ENCODE measurements around the gene PRDX5. TPM values are rescaled to one million over a fixed set of nuclear protein-coding genes. Genes with fewer than 3 reads are reported as not detected.

The PRDX5 gene
- total RNA-seq, 1 experiment from 2014 or later = 381 TPM

DNA sequence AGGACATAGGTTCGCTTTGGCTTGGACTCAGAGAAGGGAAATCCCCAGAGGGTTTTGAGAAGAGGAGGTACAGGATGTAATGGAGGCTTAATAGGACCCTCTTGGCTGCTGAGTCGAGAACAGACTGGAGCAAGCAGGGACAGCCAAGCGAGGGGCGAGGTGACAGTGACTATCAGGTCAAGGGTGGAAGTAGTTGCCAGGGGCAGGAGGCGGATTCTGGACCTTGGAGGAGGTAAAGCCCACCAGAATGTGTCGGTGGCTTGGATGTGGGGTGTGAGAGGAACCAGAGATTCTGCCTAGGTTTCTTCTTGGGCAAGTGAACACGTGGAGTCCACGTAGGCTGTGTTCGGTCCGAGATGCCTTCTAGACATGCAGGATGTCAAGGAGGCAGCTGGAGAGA lies 5.0 kb upstream of the PRDX5 start:
- Histone ChIP-seq H3K4me3 (no peak overlapping the region), H3F3A (ENCODE audit: insufficient read depth, low read depth) (peaks cover 51% of the 10 kb centered on the region), H2AFZ (no peak overlapping the region), H3K9me3 (ENCODE audit: insufficient read depth, low read depth) (no peaks in the 10 kb centered on the region), H3K36me3 (ENCODE audit: low read depth) (peaks cover 8% of the 10 kb centered on the region; the same call in 1 of the 2 replicates), H3K27ac (no peak overlapping the region), H3K4me1 (replicated peaks; ENCODE audit: insufficient read depth) (peaks cover 14% of the 10 kb centered on the region), H3K4me2 (no peak overlapping the region), H3K9me2 (ENCODE audit: insufficient read depth) (no peaks in the 10 kb centered on the region), H4K20me1 (ENCODE audit: insufficient read depth) (peaks cover 8% of the 10 kb centered on the region), H3K79me2 (ENCODE audit: low read depth) (peaks cover 57% of the 10 kb centered on the region), H3K27me3 (ENCODE audit: insufficient read depth, low read depth) (no peaks in the 10 kb centered on the region)
- ChIA-PET POLR2A (ENCODE audit: unreplicated experiment) (interaction anchor here (0.6 kb wide), 2 partner anchors 98 to 655 kb away, joined by 3 to 4 read pairs; no protein-coding TSS in a partner anchor), CTCF (interaction anchor here (0.6 kb wide), 1 partner anchor 68 kb away, joined by 7 read pairs; no protein-coding TSS in a partner anchor)
- intact Hi-C loops (cut with micrococcal nuclease; ENCODE audit: unreplicated experiment) = no loop called here
- no peak for DNase-seq
- TF ChIP-seq, protein P1, sequence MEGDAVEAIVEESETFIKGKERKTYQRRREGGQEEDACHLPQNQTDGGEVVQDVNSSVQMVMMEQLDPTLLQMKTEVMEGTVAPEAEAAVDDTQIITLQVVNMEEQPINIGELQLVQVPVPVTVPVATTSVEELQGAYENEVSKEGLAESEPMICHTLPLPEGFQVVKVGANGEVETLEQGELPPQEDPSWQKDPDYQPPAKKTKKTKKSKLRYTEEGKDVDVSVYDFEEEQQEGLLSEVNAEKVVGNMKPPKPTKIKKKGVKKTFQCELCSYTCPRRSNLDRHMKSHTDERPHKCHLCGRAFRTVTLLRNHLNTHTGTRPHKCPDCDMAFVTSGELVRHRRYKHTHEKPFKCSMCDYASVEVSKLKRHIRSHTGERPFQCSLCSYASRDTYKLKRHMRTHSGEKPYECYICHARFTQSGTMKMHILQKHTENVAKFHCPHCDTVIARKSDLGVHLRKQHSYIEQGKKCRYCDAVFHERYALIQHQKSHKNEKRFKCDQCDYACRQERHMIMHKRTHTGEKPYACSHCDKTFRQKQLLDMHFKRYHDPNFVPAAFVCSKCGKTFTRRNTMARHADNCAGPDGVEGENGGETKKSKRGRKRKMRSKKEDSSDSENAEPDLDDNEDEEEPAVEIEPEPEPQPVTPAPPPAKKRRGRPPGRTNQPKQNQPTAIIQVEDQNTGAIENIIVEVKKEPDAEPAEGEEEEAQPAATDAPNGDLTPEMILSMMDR (conservative IDR thresholded peaks at IDR 0.05) = no peak
- no peak for TF ChIP-seq EZH2 (IDR thresholded peaks at IDR 0.05; ENCODE audit: low read depth)
- no TSS peak for BruUV-seq (replicated peaks)

DNA sequence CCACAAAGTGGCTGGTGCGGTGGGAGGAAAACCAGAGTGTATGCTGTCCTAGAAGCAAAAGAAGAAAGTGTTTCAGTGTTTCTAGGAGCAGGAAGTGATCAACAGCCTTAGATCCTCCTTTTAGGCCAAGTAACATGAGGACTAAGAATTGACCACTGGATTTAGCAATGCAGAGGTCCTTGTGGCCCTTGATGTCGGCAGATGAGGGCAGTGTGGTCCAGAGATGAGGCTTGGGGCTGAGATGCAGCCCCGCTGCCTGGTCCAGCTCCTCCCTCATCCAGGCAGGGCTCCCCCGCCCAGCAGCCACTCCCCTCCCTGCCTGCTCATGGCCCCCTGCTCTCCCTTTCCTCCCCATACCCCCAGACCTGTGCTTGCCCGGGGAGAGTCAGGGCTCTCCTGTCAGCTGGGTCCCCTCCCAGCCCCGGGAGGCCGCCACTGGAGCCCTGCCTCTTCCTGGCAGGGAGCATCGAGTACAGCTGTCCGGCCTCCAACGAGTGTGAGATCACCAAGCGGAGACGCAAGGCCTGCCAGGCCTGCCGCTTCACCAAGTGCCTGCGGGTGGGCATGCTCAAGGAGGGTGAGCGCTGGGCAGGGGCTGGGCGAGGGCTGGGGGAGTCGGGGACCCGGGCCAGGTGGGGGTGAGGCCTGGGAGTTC lies 4.3 kb upstream of the PRDX5 start:
- no TSS peak for BruUV-seq (replicated peaks)
- Histone ChIP-seq H3K9me2 (ENCODE audit: insufficient read depth) (no peaks in the 10 kb centered on the region), H2AFZ (no peak overlapping the region), H3K27me3 (ENCODE audit: insufficient read depth, low read depth) (no peaks in the 10 kb centered on the region), H4K20me1 (ENCODE audit: insufficient read depth) (peaks cover 8% of the 10 kb centered on the region), H3K27ac (no peak overlapping the region), H3K36me3 (ENCODE audit: low read depth) (peaks cover 8% of the 10 kb centered on the region; the same call in 1 of the 2 replicates), H3F3A (ENCODE audit: insufficient read depth, low read depth) (peaks cover 51% of the 10 kb centered on the region), H3K9me3 (ENCODE audit: insufficient read depth, low read depth) (no peaks in the 10 kb centered on the region), H3K4me2 (no peak overlapping the region), H3K79me2 (ENCODE audit: low read depth) (peaks cover 58% of the 10 kb centered on the region), H3K4me1 (replicated peaks; ENCODE audit: insufficient read depth) (peaks cover 13% of the 10 kb centered on the region), H3K4me3 (no peak overlapping the region)
- no peak for TF ChIP-seq EZH2 (IDR thresholded peaks at IDR 0.05; ENCODE audit: low read depth)
- TF ChIP-seq, protein P1 (conservative IDR thresholded peaks at IDR 0.05) = no peak
- POLR2A ChIA-PET (ENCODE audit: unreplicated experiment) = interaction anchor here (0.6 kb wide), 1 partner anchor 655 kb away, joined by 4 read pairs; no protein-coding TSS in a partner anchor
- CTCF ChIA-PET = interaction anchor here (0.6 kb wide), 2 partner anchors 29 to 69 kb away, joined by 3 to 7 read pairs; no protein-coding TSS in a partner anchor
- intact Hi-C loops (cut with micrococcal nuclease; ENCODE audit: unreplicated experiment) = no loop called here
- DNase-seq = peak in 1 of 2 experiments; percentile 33

DNA sequence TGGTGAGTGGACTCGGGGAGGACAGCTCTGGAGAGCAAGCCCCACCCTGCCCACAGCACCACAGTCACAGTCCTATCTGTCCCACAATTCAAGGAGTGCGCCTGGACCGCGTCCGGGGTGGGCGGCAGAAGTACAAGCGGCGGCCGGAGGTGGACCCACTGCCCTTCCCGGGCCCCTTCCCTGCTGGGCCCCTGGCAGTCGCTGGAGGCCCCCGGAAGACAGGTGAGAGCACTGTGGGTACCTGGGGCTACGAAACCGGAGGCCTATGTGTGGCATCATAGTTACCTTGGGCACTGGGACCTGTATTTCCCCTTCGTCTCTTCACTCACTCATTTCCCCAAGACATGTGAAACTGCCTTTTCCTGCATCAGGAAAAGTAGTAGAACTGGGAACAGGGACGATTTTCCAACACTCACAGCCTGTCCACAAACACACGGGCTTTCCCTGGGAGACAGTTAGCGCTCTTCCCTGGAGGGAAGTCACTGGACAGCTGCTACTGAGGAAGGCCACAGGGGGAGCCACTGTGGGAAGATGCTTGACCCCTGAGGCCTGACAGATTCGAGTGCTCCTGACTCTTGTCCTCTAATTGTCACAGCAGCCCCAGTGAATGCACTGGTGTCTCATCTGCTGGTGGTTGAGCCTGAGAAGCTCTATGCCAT lies 3.6 kb upstream of the PRDX5 start:
- Histone ChIP-seq H3K4me3 (no peak overlapping the region), H3K27me3 (ENCODE audit: insufficient read depth, low read depth) (no peaks in the 10 kb centered on the region), H2AFZ (no peak overlapping the region), H3K79me2 (ENCODE audit: low read depth) (peaks cover 64% of the 10 kb centered on the region), H3K4me1 (replicated peaks; ENCODE audit: insufficient read depth) (peaks cover 18% of the 10 kb centered on the region), H3K4me2 (no peak overlapping the region), H3K36me3 (ENCODE audit: low read depth) (peaks cover 4% of the 10 kb centered on the region; the same call in 1 of the 2 replicates), H3K9me3 (ENCODE audit: insufficient read depth, low read depth) (no peaks in the 10 kb centered on the region), H3K27ac (no peak overlapping the region), H4K20me1 (ENCODE audit: insufficient read depth) (peaks cover 8% of the 10 kb centered on the region), H3K9me2 (ENCODE audit: insufficient read depth) (no peaks in the 10 kb centered on the region), H3F3A (ENCODE audit: insufficient read depth, low read depth) (peaks cover 56% of the 10 kb centered on the region)
- ChIA-PET POLR2A (ENCODE audit: unreplicated experiment) (no interaction called here), CTCF (interaction anchor here (0.6 kb wide), 1 partner anchor 28 kb away, joined by 3 read pairs; no protein-coding TSS in a partner anchor)
- intact Hi-C loops (cut with micrococcal nuclease; ENCODE audit: unreplicated experiment) = no loop called here
- BruUV-seq (replicated peaks) = no TSS peak
- no peak for DNase-seq
- TF ChIP-seq EZH2 (IDR thresholded peaks at IDR 0.05; ENCODE audit: low read depth) = no peak
- TF ChIP-seq, protein P1 (conservative IDR thresholded peaks at IDR 0.05) = no peak; the same call in 1 of the 2 replicates

All from PC-9 (cell line).